Adrenal gland (tissue), 5 donors: ENCODE data around the gene COL1A1.

Experiments used
- POLR2A ChIP-seq, 2 donors: fragments of 450-650 bp; IDR thresholded peaks; one replicate each; pipeline ENCODE4 v1.6.1; 2017; ENCODE audit warnings: antibody characterized with exemption in 2 of 2, mild to moderate bottlenecking in 2 of 2, moderate library complexity in 1 of 2
- TF ChIP-seq, protein P1 (sequence below), 6 experiments: fragments of 450-650 bp in 4 of 6; fragments of 200-600 bp in 2 of 6; sonication (generic) in 1 of 6; IDR thresholded peaks; 1 replicate in 5 of 6; 2 replicates in 1 of 6; pipeline versions ENCODE4 v1.5.1 to v1.8.0; 2016 to 2021; ENCODE audit warnings: antibody characterized with exemption in 6 of 6, mild to moderate bottlenecking in 2 of 6, moderate library complexity in 1 of 6
- donor health status: DM: no; HTN: no; CAD: no.

DNA sequence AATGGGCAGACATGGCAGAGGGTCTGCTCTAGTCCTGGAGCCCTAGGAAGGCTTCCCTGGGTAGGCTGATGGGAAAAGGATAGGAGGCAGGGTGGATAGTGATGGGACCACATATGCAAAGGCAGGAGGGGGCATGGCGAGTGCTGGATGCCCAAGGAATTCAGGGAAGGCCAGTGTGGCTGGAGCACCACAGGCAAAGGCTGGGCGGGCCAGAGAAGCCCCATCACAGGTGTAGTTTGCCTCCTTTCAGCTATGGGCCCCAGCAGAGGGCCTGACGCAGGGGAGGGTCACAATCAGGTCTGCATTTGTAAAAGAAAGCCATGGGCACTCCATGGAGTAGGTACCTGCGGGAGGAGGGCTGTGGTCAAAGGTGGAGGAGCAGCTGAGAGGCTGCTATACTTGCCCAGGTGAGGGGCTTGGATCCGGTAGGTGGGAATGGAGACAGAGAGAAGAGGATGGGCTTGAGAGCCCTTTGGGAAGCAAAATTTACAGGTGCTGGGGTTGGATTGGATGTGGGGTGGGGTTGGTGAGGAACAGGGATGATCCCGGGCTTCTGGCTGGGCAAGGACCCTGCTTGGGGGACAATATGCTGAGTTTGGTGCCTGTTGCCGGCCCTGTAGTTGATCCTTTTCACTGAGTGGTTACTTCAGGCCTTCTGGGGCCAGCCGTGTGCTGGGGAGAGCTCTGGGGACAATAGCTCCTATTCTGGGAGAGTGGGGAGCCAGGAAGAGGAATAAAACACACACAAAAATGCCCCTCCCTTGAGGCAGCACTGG lies 6.5 kb upstream of the COL1A1 start:
- TF ChIP-seq, protein P1, sequence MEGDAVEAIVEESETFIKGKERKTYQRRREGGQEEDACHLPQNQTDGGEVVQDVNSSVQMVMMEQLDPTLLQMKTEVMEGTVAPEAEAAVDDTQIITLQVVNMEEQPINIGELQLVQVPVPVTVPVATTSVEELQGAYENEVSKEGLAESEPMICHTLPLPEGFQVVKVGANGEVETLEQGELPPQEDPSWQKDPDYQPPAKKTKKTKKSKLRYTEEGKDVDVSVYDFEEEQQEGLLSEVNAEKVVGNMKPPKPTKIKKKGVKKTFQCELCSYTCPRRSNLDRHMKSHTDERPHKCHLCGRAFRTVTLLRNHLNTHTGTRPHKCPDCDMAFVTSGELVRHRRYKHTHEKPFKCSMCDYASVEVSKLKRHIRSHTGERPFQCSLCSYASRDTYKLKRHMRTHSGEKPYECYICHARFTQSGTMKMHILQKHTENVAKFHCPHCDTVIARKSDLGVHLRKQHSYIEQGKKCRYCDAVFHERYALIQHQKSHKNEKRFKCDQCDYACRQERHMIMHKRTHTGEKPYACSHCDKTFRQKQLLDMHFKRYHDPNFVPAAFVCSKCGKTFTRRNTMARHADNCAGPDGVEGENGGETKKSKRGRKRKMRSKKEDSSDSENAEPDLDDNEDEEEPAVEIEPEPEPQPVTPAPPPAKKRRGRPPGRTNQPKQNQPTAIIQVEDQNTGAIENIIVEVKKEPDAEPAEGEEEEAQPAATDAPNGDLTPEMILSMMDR (IDR thresholded peaks at IDR 0.05), result no peak
- TF ChIP-seq POLR2A (IDR thresholded peaks at IDR 0.05), result no peak
